ENCODE measurements around the gene TMEM232.
"Not testable (repeated sequence)": the region's sequence is repeated elsewhere in the genome, so short reads cannot be mapped to it uniquely, and the experiment has no call there.

Gene TMEM232
- 0.61 to 1.3 reads per million in 2 experiments for total RNA-seq

DNA sequence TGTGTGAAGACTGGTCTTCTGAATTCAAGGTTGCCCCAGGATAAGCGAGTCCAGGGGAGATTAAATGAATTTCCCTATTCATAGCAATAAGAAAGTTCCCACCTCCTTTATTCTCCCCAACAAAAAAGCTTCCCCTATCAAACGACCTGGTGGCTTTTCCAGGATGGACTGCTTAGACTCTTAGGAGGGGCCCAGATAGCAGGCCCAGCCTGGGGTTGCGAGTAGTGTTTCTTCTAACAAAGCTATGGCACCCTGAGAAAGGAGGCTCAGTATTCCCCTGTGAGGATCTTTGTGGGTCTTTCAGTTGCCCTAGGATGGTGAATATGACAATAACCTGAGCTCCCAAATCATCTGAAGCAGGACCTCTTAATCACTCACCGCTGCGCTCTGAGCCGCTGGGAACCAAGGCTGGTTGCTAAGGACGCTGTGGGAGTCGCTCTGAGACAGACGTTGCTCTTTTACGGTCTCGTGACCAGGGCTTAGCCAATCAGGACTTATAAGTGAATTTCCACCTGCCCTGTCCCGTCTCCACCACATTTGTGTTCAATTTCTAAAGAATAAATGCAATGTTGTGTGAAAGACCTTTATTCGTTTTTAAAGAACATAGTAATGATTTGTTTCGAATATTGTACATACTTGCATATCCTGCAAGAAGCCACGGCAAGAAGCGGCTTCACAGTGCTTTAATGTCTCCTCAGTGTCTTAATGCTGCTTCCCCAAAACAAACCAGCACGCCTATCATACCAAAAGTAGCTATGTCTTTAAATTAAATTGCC lies at the start of gene TMEM232:
TSS of gene TMEM232 (minus strand) at position 423 of the 776 bp plus-strand sequence. CDS start 59,319 bp downstream, outside the sequence.
- DNase-seq (ENCODE audit: low read depth) = peak; percentile 63

DNA sequence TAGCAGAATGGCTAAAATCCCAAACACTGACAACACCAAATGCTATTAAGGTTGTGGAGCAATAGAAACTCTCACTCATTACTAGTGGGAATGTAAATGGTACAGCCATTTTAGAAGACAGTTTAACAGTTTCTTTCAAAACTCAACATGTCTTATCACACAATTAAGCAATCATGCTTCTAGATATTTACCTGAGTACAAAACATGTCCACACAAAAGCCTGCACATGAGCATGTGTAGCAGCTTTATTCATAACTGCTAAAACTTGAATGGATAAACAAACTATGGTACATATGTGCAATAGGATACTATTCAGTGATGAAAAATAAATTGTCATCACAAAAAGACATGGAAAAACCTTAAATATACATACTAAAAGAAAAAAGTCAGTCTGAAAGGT lies 43.8 kb upstream of the TMEM232 start:
- no peak for DNase-seq (ENCODE audit: low read depth)

DNA sequence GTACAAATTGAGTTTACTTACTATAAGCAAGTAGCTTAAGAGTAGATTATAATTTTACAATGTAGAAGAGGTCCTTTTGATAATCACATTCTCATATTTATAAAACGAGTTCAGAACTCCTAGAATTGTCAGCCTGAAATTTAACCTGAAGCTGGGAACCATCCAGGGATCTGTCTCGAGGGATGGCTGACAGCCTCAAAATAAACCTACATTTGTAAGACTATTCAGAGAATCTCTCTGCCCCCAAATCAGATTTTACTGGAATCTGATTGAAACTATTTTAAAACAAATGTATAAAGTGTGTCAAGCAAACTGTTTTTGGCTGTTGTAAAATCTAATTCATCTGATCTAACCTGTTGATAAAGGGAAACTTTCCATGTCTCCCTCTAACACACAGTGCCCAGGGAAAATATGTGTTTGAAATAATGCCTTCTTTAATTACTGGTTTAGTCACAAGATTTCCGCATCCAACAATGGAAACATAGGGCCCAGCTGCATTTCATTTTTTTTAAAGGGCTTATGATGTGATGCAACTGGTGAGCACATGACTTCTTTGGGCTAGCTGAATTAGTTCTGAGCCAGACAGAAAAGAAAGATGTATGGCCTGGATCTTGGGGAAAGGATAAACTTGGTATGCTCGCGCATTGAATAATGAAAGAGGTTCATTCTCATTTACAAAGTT lies 42.7 kb upstream of the TMEM232 start:
- DNase-seq (ENCODE audit: low read depth) = no peak

DNA sequence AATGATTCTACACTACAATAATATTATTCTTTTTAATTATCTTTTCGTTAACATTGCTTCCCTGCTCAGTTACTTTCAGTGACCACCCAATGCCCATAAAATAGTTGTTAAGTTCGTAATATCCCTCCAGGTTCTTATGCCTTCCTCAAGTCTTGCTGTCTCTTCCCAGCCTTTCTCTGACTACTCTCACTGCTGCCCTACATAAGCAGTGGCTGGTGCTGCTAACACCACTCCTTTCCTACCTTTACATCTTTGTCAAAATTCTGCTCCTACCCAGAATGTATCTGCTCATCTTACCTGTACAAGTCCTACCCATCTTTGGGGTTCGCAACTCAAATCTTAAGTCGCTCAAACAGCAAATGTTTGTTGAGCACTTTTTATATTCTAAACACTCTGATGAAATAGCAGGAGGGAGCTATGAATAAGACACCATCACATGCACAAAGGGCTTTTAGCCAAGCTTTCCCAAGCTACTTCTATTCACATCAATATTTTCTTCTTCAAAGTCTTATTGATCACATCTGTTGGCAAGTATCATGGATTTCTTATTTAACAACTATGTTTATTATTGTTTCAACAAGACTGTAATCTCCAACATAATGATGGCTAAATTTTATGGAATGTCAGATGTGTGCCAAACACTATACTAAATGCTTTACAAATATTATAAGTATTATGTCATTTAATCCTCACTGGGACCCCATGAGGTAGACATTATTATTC lies 41.8 kb upstream of the TMEM232 start:
- DNase-seq (ENCODE audit: low read depth) = no peak

DNA sequence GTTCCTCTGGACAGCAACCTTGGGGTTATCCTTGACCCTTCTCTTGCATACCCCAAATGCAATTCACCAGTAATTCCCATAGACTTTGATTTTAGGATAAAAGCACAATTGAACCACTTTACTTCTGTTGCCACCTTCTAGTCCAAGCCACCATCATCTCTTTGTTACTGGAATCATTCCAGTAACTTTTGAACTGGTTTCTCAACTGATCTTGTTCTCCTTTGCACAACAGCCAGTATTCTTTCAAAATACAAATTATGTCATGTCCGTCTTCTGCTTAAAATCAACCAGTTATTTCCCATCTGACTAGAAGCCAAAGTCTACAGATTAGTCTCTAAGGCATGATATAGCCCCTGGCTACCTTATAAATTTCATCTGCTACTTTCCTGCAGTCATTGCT lies 33.7 kb upstream of the TMEM232 start:
- DNase-seq (ENCODE audit: low read depth) = no peak

DNA sequence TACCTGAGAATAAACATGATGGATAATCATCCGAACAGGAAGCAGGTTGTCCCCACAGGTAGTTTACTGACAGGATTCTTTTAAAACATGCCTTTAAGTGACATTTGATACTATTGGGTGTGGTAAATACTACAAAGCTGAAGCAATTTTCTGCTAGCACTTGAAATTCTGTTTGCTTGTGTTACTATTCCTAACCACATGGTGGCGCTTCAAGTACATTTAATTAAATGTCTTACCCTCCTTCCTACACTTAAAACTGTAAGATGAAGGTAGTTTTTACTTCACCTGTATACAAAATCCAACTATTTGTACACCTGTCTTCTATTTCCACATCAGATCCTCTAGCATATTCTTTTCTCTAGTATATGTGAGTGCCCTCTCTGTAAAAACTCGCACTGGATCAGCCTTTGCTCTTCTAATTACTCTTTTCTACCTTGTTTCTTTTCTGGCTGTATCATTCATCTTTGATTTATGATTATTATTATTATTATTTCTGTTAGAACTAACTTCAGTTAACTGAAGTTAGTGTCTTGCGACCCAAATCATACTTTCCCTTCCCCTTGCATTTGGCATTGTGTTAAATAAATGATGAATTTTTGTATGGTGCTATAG lies 30.8 kb upstream of the TMEM232 start:
- DNase-seq (ENCODE audit: low read depth) = no peak

DNA sequence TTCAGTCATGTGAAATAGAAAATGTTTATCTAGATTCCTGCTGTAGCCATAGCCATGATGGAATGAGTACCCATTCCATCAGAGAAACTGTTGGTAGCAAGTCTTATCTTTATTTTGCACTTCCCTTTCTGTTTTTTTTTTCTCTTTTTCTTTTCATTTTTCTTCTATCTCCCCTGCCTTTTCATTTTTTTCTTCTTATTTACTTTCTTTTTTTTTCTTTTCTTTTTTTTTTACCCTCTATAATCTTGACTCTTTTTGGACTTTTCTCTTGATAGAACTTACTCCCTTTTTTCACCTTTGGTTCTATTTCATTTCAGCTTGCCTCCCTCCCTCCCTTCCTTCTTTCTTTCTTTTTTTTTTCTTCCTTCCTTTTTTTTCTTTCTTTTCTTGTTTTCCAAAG lies 27.7 kb upstream of the TMEM232 start:
- no peak for DNase-seq (ENCODE audit: low read depth)

DNA sequence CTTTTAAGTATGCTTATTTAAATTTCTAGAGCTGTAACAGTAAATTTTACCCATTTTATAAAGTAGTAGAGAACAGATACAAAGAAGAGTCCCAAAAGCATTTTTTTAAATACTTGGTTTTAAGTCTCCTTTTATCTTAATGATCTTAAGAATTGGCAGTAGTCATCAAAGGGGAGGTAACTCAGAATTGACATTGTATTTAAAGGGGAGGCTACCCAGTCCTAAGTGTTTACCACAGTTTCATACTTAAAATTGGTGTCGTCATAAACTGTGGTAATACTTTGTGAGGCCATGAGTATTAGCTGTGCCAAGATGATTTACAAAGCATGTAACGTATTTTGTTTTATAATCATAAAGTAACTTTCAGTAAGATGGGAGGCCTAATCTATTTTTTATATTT lies 27.1 kb upstream of the TMEM232 start:
- DNase-seq (ENCODE audit: low read depth) = no peak

DNA sequence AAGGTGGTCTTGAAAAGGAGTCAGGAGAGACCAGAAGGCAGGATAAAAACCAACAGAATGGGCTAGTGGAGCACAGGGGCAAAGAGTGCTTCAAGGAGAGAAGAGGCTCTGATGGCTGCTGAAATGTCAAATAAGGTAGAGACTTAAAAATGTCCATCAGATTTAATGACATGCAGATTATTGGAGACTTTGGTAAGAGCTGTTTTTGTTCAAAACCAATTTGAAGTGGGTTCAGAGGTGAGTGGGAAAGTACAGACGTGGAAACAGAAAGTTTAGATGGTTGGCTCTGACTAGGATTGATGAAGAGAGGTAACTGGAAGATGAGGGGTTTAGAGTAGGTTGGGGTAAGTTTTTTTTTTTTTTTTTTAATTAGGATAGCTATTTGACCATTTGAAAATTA lies 26.5 kb upstream of the TMEM232 start:
- no peak for DNase-seq (ENCODE audit: low read depth)

DNA sequence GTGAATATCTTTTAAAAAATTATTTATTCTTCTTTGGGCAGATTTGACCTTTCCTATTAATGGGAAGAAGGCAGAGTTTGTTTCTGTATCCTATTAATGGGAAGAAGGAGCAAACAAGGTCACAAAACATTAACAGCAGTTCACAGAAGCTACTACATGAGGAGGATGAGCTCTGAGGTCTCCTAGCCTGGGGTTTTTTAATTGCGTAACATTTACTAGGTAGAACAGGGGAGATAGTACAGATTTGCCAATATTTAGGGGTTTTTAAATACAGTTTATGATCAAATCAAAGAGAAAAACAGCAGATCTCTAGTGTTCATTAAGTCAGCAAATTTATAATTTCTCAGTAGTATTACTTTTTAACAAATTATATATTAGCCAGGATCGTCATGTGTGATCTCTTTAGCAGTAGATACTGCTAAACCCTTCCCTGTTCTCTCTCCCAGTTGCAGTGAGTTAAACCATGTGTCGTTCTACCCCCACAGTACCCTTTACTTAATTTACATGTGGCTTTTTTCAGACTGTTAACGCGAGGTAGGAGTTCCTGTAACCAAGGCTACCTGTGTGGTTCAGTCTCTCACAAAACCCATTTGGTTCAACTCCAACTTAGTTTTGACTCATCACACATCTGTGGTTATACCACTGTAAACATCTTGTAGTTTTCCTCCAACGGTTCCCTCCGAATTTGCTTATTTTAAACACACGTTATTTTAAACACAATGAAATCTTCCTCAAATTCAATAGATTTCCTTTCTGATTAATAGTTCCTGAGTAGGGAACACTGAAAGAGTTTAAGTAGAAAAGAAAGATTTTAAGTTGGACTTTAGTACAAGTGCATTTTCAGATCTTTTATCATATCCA lies 25.7 kb upstream of the TMEM232 start:
- peak; percentile 14 for DNase-seq (ENCODE audit: low read depth)

DNA sequence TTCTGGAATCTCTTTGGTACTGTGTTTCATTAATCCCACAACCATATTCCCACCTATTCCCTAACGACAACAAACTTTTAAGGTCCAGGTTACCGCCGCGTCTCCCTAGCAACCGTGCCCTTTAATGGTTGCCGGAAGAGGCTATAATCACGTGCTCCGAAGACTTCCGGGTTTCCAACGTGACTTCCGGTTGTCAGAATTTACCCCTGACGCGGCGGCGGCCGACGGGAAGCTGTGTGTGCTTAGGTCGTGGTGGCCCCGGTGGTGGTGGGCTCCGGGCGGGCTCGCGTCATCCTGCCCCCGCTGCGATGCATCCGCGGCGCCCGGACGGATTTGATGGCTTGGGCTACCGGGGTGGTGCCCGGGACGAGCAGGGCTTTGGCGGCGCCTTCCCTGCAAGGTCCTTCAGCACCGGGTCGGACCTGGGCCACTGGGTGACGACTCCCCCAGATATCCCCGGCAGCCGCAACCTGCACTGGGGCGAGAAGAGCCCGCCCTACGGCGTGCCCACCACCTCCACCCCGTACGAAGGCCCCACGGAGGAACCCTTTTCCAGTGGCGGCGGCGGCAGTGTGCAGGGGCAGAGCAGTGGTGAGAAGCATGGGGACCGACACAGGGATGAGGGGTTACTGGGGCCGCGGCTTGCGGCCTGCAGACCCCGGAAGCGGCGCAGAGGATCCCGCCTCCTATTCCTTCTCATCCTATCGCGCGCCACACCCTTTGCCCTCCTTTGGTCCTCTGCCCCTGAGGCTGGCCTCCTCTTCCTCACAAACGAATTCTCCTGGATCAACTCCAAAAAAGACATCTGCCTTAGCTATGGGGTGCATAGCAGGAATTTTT lies 12.6 kb upstream of the TMEM232 start, which contains the start of gene SLC25A46:
TSS of gene SLC25A46 (plus strand) at position 196 of the 840 bp plus-strand sequence. CDS start at position 309, 113 bp downstream.
- DNase-seq (ENCODE audit: low read depth) = peak; percentile 82

DNA sequence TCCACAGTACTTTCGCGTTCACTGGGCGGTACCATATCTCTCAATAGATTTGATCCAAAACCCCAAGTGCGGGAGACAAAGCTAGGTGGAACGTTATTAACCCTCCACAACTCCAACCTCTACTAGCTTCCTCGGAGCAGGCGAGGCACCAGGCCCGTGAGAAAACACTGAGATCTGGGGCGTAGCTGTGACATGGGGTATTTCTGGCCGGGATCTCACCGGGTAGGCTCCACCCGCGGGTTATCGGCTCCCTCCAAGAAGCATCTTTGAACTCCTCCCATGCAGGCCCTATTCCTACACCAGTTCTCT lies 12.0 kb upstream of the TMEM232 start:
- DNase-seq (ENCODE audit: low read depth) = no peak

DNA sequence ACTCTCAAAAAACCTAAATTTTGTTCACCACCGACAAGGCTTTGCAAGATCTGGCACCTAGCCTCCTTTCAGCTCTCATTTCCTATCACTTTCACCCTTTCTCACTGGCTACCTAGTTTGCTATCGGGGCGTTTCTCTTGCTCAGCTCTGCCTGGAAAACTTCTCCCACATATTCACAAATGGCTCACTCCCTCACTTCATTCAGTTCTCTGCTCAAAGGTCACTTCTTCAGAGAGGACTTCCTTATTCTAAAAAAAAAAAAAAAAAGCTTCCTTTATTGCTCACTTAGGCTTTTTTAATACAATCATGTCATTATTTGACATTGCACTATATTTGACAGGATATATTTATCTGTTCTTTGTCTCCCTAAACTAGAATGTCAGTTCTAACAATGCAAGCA lies 10.3 kb upstream of the TMEM232 start:
- no peak for DNase-seq (ENCODE audit: low read depth)

DNA sequence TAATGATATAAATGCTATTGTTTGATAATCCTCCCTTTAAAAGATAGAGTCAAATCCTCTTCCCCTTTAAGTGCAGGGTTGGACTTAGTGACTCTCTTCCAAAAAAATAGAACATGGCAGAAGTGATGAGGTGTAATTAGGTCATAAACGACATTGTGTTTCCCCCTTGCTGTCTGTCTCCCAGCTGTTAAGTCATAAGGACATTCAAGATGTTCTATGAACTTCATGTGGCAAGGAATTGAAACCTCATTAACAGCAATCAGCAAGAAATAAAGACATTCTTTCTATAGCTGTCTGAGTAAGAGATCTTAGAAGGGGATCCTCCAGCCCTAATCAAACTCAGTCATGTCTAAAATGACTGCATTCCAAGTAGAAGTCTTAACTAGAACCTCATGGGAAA lies 9.1 kb upstream of the TMEM232 start:
- no peak for DNase-seq (ENCODE audit: low read depth)

DNA sequence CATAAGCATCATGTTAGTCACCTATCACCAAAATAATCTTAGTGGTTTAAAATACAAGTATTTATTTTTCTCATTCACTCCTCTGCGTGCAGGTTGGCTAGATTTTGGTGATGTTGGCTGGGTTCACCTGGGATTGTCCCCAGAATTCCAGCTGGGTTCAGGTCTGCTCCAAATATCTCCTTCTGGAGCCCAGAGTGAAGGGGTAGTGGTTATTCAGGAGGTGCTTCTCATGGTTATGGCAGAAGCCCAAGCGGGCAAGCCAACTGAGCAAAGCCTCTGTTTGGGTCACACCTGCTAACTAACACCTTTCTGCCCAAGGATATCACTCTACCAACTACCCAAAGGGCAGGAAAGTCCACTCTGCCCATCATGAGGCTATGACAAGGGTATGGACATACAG lies 7.6 kb upstream of the TMEM232 start:
- DNase-seq (ENCODE audit: low read depth) = no peak

DNA sequence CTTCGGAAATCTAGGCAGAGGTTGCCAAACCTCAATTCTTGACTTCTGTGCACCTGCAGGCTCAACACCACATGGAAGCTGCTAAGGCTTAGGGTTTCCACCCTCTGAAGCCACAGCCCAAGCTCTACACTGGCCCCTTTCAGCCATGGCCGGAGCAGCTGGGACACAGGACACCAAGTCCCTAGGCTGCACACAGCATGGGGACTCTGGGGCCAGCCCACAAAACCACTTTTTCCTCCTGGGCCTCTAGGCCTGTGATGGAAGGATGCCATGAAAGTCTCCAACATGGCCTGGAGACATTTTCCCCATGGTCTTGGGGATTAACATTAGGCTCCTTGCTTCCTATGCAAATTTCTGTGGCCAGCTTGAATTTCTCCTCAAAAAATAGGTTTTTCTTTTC lies 5.0 kb upstream of the TMEM232 start:
- not testable (repeated sequence) for DNase-seq (ENCODE audit: low read depth)

DNA sequence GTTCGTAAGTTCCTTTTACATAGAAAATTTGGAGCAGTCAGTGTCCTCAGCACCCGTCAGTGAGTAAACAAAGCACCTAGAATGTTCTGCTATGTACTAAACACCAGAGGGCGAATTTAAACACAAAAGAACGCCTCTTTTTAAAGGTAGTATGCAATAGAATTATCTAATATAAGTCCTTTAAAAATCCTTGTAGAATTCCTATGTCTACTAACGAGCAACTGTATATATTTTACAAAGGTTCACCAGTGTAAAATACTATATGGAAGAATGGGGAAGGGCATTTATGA lies 499 bp upstream of the TMEM232 start:
- no peak for DNase-seq (ENCODE audit: low read depth)

DNA sequence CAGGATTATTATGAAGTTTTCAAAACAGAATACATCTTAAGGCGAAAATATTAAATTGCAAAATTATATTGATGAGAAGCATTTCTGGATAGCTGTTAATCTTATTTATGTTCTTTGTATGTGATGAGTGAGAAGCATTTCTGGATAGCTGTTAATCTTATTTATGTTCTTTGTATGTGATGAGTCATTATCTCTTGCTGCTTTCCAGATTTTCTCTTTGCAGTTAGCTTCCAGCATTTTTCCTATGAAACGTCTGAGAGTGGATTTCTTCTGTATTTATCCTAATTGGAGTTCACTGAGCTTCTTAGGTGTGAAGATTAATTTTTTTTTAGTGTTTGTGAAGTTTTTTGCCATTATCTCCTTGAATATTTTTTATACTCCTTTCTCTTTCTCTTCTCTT lies 8.2 kb downstream of the TMEM232 start:
- DNase-seq (ENCODE audit: low read depth) = no peak

DNA sequence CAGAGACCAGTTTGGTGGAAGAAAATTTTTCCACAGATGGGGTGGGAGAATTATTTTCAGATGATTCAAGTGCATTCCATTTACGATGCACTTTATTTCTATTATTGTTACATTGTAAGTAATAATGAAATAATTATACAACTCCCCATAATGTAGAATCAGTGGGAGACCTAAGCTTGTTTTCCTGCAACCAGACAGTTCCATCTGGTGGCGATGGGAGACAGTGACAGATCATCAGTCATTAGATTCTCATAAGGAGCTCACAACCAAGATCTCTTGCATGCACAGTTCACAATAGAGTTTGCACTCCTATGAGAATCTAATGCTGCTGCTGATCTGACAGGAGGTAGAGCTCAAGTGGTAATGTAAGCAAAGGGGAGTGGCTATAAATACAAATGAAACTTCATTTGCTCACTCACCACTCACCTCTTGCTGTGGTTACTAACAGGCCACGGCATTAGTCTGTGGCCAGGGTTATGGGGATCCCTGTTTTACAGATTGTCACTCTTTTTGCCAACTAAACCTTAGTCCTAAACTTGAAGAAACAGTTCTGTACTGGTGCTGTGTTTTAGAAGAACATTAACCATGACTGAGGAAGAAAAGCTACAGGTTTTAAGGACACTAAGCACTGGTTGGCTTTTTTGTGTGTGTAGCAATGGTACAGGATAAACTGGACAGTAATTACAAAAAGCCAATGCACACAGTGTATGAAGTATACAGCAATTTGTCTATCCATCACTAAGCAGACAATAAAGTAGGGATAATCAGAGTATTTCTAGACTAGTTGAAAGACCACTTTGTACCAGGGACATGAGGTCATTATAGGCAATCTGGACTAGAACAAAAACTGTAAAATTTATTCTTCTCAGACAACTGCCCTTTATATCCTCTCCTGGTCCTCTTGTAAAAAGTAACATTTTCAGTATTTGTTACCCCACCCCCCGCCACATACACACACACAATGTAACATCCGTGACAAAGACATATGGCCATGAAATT lies 9.9 kb downstream of the TMEM232 start:
- DNase-seq (ENCODE audit: low read depth) = no peak
